HFFc6 (cell line): ENCODE data around the gene CALN1. TPM values are rescaled to one million over a fixed set of nuclear protein-coding genes. Genes with fewer than 3 reads are reported as not detected.

Source experiments
- DNase-seq: peaks from one replicate; pipeline ENCODE4 v3.0.0-alpha.2; 2018
- H3K27ac Mint-ChIP-seq: 2 replicates; pipeline ENCODE4 v1.8.0; 2020; ENCODE audit warnings: mild to moderate bottlenecking, mixed read lengths
- H3K27me3 Mint-ChIP-seq: 2 replicates; pipeline ENCODE4 v1.8.0; 2021; ENCODE audit warnings: mild to moderate bottlenecking, moderate library complexity, mixed read lengths; ENCODE audit not compliant: insufficient read depth
- H3K36me3 Mint-ChIP-seq: 2 replicates; pipeline ENCODE4 v1.8.0; 2021; ENCODE audit warnings: low read depth, mixed read lengths
- H3K4me1 Mint-ChIP-seq: 2 replicates; pipeline ENCODE4 v1.8.0; 2020; ENCODE audit warnings: low read depth, mixed read lengths
- H3K4me3 Mint-ChIP-seq: 2 replicates; pipeline ENCODE4 v1.8.0; 2020; ENCODE audit warnings: mild to moderate bottlenecking, moderate library complexity, mixed read lengths
- H3K9me3 Mint-ChIP-seq: 2 replicates; pipeline ENCODE4 v1.8.0; 2020; ENCODE audit warnings: mild to moderate bottlenecking, mixed read lengths
- total RNA-seq, 6 experiments: library from RNA; stranded (reverse); fragmentation: NEBNext Ultra II Directional; extraction: Animal tissue kit (Norgen Biotek cat#: 25700); gene quantifications; 2 replicates in 1 of 6; 3 replicates in 5 of 6; pipeline ENCODE4 v1.2.3, GENCODE V29; 2021
- TF ChIP-seq, protein P1 (sequence below): fragments of 200-600 bp; sonication (generic); IDR thresholded peaks from 2 replicates; pipeline ENCODE4 v1.5.0; 2021; ENCODE audit warnings: antibody characterized with exemption, mild to moderate bottlenecking

CALN1 gene
- total RNA-seq, 6 experiments from 2014 or later, result not detected

DNA sequence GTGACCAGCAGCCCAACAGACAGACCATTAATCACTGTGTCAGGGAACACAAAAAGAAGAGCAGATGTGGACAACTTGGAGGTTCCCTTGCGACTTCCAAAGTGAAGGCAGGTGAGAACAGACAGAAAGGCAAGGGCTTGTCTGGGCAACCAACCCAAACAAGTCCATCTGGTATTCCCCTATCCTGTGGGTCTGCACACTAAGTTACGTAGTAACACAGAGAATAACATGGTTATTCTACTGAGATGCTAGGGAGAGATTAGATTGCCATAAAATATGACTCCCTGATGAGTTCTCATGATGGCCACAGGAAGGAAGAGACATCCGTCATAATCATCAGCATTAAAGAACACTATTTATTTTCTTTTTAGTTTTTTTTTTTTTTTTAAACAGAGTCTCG, 252.2 kb downstream of the CALN1 start:
- Mint-ChIP-seq H3K27me3 (no peaks in the 10 kb centered on the region), H3K9me3 (peaks cover 50% of the 10 kb centered on the region), H3K4me3 (no peak overlapping the region), H3K4me1 (no peaks in the 10 kb centered on the region), H3K36me3 (no peaks in the 10 kb centered on the region), H3K27ac (no peak overlapping the region)
- no peak for DNase-seq
- TF ChIP-seq, protein P1, sequence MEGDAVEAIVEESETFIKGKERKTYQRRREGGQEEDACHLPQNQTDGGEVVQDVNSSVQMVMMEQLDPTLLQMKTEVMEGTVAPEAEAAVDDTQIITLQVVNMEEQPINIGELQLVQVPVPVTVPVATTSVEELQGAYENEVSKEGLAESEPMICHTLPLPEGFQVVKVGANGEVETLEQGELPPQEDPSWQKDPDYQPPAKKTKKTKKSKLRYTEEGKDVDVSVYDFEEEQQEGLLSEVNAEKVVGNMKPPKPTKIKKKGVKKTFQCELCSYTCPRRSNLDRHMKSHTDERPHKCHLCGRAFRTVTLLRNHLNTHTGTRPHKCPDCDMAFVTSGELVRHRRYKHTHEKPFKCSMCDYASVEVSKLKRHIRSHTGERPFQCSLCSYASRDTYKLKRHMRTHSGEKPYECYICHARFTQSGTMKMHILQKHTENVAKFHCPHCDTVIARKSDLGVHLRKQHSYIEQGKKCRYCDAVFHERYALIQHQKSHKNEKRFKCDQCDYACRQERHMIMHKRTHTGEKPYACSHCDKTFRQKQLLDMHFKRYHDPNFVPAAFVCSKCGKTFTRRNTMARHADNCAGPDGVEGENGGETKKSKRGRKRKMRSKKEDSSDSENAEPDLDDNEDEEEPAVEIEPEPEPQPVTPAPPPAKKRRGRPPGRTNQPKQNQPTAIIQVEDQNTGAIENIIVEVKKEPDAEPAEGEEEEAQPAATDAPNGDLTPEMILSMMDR, result no peak

DNA sequence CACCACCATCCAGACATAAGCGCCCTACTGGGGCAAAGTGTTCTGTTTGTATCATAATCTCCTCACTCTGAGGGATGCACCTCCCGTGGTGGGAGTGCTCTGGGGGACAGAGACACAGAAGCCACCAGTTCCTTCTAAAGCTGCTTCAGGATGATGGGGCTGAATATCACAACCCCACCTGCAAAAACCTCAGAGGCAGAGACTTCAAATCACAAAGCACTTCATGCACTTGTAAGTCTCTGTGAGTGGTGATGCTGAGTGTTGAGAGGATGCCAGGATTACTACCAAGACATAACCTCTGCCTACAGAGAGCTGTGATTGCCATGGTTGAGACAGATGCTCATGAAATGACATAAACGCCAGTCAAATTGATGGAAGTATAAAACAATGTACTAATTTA, 255.5 kb downstream of the CALN1 start:
- no peak overlapping the region for H3K27ac Mint-ChIP-seq
- H3K9me3 Mint-ChIP-seq, result peaks cover 41% of the 10 kb centered on the region
- no peak overlapping the region for H3K4me3 Mint-ChIP-seq
- DNase-seq, result no peak
- TF ChIP-seq, protein P1, result no peak
- no peaks in the 10 kb centered on the region for H3K4me1 Mint-ChIP-seq
- no peaks in the 10 kb centered on the region for H3K27me3 Mint-ChIP-seq
- H3K36me3 Mint-ChIP-seq, result no peaks in the 10 kb centered on the region

DNA sequence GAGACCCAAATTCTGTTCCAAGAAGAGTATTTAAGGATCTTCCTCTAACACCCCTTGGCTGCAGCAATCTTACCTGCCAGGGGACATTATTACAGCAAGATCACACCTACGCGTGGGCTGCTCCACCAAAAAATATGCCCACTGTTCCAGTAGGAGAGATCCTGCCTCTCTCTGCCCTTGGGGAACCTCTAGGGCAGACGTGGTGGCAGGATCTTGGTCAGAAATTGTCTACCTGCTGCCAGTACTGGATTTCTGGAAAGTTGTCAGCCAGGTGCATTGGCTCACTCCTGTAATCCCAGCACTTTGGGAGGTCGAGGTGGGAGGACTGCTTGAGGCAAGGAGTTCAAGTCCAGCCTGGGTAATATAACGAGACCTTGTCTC, 259.0 kb downstream of the CALN1 start:
- Mint-ChIP-seq H3K36me3 (no peaks in the 10 kb centered on the region), H3K27me3 (no peaks in the 10 kb centered on the region; the same call in 1 of the 2 replicates), H3K27ac (no peak overlapping the region), H3K9me3 (peaks cover 26% of the 10 kb centered on the region), H3K4me3 (no peak overlapping the region), H3K4me1 (no peaks in the 10 kb centered on the region)
- TF ChIP-seq, protein P1, result no peak
- no peak for DNase-seq

DNA sequence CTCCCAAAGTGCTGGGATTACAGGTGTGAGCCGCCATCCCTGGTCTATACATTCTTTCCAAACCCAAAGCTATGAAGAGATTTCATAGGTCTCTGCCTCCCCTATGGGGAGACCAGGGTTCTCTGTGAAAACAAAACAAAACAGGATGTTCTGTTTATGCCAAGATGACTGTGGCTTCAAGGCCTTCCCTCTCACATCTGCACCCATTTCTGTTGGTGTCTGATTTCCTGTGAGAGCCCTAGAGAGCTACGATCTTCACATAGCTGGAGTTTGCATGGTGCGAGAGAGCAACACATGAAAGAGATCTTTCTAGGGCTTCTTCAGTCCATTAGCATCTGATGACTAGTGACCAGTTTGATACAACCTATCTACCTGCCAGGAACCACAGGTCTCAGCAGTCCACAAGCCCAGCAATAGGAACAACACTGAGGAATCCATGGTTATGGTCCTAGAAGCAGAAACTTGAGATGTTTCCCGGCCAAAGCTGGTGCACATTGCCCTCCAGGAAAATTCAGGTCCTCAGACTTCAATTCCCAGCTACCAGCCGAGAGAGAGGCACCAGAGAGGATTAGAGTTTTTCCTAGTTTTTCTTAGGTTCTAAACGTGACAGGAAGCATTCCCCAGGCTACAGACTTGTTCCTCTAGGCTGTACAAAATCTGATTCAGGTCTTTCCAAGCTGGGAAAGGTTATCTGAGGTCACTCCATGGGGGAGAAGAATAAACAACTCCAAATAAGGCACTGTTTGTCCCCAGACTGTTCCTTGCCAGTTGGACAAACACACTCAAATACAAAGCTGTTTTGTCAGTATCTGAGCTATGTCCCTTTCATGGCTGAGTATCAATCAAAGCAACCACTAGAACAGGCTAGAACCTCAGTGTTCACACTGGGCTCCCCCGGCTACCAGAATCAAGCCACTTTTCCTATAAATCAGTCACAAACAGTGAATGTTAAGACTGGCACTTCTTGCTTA, 259.7 kb downstream of the CALN1 start:
- peaks cover 21% of the 10 kb centered on the region for H3K9me3 Mint-ChIP-seq
- DNase-seq, result no peak
- H3K4me3 Mint-ChIP-seq, result no peak overlapping the region
- no peaks in the 10 kb centered on the region for H3K36me3 Mint-ChIP-seq
- H3K27ac Mint-ChIP-seq, result no peak overlapping the region
- TF ChIP-seq, protein P1, result no peak
- no peaks in the 10 kb centered on the region for H3K4me1 Mint-ChIP-seq
- H3K27me3 Mint-ChIP-seq, result no peaks in the 10 kb centered on the region; the same call in 1 of the 2 replicates

DNA sequence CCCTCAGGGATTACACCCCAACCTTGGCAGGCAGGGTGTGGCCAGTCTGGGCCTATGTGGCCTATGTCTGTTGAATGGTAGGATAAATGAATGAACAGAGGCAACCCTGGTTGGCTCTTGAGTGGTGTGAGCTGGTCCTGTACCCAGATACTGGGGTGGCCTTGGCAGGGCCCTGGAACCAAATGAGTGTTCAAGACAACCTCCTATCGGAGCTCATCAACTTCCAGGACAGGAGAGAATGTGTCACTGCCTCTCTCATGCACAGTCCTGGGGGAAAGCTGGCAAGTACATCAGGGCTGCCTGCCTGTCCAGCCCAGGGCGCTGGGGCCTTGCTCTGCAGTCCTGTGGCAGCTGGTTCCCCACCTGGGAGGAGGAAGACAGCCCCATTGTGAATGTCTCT, 271.6 kb downstream of the CALN1 start:
- TF ChIP-seq, protein P1, result no peak
- H3K27ac Mint-ChIP-seq, result no peak overlapping the region
- H3K27me3 Mint-ChIP-seq, result no peaks in the 10 kb centered on the region; the same call in 1 of the 2 replicates
- H3K9me3 Mint-ChIP-seq, result peaks cover 23% of the 10 kb centered on the region
- H3K4me1 Mint-ChIP-seq, result no peaks in the 10 kb centered on the region
- DNase-seq, result no peak
- H3K4me3 Mint-ChIP-seq, result no peak overlapping the region
- 0 out of 2 replicates have a peak, but pooled peaks cover 5% of the 10 kb centered on the region for H3K36me3 Mint-ChIP-seq
